GM21447 (cell line): Measurements from ENCODE around the gene PDE3A.
"Not testable (repeated sequence)": the region's sequence is repeated elsewhere in the genome, so short reads cannot be mapped to it uniquely, and the experiment has no call there.

Source experiments
- ATAC-seq: cut with Tn5 transposase; IDR thresholded peaks from one replicate; pipeline ENCODE4 v1.9.1; 2021; ENCODE audit not compliant: unreplicated experiment

The PDE3A gene

GRCh38 chr12:20368114-20368650 lies at the start of gene PDE3A:
Gene PDE3A, plus strand, starts transcription at chr12:20368537. Its CDS starts 748 bp downstream, at chr12:20369285.
- no peak for ATAC-seq

DNA sequence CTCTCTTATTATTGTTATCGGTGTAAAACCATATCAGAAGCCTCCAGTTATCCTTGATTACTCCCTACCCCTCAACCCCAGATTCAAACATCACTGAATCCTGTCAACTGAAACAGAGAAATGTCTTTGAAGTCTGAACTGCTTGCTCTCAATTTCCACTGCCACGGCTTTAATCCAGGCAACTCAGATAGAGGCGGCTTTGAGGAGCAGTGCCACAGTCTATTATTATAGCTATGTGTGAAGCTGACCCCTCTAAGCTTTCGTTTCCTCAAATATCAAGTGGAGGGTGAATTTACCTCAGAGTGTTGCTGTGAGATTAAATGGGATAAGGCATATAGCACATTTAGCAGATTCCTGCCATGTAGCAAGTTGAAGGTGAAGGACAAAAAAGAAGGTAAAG lies 49.0 kb upstream of the PDE3A start:
- no peak for ATAC-seq

DNA sequence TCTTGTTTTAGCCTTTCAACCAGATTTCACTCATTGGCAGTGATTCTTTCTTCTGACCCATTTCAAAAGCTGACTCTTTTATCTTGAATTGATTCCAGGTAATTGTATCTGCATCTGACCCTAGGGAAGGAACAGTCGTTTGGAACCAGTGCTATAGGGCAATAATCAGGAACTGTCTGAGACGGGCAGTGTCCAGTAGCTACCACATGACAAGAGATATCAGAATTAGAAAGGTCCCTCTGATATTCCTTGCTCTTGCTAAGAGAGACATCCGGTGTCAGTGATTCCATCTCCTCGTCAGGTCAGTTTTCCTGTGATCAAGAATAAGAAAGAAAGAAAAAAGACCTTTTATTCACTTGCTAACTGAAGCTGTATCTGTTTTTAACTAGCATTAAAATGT lies 47.8 kb upstream of the PDE3A start:
- ATAC-seq = no peak

DNA sequence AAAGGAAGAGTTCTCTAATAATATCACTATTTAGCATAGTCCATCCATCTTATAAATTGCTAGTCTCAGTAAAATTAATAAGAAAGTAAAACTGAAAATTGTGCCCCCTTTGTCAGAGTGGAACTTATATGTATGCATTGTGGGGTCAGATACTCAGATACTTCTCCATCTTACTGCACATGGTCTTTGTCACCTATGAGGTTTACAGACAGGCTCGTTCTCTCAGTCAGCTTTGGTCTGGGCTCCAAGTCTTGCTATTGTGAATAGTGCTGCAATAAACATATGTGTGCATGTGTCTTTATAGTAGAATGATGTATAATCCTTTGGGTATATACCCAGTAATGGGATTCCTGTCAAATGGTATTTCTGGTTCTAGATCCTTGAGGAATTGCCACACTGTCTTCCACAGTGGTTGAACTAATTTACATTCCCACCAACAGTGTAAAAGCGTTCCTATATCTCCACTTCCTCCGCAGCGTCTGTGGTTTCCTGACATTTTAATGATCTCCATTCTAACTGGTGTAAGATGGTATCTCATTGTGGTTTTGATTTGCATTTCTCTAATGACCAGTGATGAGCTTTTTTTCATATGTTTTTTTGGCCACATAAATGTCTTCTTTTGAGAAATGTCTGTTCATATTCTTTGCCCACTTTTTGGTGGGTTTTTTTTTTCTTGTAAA lies 37.4 kb upstream of the PDE3A start:
- ATAC-seq = not testable (repeated sequence)

- no peak for ATAC-seq
Measured at GRCh38 chr12:20339060-20339459, 29.3 kb upstream of the PDE3A start.

DNA sequence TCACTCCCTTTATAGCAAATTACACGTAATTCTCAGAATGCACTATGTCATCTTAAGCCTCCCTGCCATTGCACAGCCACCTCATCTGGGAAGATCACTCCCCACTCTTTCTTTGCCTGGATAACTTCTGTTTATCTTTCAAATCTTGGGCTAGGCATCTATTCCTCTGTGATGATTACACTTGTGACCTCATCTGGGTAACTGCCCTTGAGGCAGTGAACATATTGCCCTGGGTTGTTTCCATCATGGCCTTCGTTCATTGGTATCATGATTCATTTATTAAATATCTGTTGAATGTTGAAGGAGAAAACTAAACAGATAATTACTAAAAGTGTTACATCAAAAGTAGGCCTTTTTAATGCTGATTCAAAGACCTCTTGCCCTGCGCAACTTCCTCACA lies 26.2 kb upstream of the PDE3A start:
- ATAC-seq = no peak

GRCh38 chr12:20345866-20346265 lies 22.5 kb upstream of the PDE3A start:
- ATAC-seq = no peak

DNA sequence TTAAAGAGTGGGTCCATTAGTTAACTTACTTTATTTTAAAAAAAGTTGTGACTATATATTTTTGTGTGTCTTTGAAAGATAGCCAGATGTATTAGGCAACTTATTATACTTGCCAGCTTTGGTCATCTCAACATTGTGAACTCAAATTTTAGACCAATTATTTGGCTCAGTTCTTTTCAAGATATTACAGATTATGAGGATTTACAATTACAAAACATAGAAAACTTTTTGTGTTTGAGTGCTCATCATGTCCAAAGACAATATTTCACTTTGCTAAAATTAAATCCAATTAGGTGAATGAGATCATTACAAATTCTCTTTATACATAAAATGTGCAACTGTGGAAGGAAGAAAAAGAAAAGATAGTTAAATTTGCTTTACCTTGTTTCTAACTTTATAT lies 18.3 kb upstream of the PDE3A start:
- ATAC-seq = no peak

- no peak for ATAC-seq
Measured at GRCh38 chr12:20350495-20350894, 17.8 kb upstream of the PDE3A start.

DNA sequence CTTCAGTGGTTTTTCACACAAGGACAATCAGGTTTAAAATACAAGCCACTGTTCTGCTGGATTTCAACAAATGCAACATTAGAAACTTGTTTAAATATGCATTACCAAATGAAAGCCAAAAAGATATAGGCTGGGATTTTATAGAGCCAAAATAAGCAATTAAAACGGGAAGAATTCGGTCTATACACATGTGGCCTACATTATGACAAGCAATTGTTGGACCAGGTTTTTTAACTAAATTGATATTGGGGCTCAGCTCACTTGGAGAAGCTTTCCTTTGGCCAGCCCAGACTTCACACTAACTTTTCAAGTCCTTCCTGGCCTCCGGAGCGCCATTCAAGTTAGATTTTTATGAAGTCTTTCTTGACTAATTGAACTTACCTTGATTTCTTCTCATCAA lies 16.9 kb upstream of the PDE3A start:
- ATAC-seq = no peak

DNA sequence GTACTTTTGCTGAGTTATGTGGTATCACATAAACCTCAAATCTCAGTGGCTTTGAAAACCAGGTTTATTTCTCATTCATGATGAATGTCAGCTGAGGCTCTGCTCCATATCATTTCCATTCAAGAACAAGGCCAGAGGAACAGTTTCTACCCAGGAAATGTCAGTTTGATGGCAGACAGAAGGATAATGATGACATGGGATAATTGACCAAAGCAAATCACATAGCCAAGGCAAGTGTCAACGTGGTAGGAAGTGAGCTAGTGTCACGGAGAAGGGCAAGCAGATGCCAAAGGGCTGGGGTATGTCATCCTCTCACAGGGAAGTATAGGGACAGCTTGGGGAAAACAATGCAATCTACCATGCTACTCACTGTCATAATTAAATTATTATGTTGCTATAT lies 12.3 kb upstream of the PDE3A start:
- no peak for ATAC-seq

DNA sequence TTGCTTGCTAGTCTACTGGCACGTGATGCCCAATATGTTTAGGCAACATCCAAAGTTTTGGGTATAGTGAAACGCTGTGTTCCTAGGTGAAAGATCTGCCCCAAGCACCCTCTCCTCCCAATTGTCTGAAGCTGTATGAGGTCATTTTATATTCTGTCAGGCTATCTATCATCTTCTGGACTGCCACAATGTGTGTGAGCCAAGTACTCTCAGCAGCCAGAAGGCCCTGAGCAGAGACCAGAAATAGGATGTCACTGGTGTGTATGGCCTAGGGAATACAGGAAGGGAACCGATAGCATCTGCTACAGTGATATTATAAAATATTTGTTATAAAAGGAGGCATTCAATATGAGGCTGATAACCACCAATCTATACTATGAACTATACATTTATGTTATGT lies 7.9 kb upstream of the PDE3A start:
- ATAC-seq = no peak

DNA sequence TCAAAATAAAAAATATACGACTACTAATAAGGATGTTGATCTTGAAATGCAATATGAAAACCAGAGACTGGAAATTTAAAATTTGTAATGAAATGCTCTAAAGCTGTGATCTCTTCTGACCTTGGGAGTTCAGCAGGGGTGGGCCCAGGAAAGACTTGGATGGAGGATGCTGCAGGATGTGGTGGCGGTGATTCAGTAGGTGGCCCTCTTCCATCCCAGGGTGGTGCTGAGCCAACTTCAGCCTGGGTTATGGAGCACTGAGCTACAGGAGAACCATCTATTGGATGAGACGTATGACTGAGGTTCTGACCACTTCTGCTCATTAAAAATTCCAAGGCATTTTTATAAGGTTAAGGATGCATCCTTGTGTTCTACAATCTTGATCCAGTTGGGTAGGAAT lies 6.9 kb upstream of the PDE3A start:
- ATAC-seq = no peak

GRCh38 chr12:20364501-20364900 lies 3.8 kb upstream of the PDE3A start:
- ATAC-seq = no peak

DNA sequence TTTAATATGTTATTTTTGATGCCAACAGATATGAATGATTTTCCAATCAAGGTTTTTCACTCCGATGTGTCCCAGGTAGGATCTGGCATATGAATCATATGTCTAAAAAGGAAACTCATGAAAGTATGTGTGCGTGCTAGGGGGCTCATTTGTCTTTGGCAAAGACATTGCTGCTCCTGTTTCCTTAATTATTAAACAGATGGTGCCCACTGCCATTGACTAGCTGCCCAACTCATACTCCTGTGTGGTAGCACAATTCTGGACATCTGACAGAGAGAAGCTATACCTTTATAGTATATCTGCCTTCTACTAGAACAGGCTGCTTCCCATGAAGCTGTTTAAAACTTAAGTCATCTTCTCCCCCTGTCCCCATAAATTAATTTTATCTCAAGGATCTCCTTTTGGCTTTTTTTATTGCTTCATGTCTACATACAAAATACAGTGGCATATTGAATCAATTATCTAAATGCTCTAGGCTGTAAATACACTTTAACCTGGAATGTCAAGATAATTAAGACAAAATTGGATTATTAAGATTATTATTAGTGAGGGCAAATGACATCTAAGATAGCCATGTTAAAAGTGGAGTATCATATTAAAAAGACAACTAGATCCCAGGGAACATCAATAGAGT lies 1.4 kb upstream of the PDE3A start:
- no peak for ATAC-seq

DNA sequence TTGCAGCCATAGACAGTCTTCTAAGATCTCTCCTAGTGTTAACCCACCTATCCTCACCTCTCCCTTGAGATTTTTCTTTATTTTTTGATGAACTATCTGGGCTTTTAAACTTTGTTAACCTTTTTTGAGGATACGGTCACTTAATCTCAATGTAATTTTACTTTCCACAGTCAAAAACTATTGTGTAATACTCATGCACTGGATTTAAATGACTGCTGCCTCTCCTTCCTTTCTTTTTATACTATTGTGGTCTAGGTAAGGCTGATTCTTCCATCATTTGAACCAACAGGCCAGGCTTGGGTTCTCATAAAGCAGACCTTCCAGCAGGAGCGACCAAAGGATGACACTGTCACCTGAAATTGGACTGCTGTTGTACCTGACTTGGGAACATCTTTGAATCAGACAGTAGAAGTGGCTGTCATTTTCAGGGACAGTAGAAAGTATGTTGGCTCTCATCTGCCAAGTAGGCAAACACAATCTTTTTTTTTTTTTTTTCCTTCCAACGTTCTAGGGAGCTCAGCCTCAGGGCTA lies 689 bp upstream of the PDE3A start:
- no peak for ATAC-seq

DNA sequence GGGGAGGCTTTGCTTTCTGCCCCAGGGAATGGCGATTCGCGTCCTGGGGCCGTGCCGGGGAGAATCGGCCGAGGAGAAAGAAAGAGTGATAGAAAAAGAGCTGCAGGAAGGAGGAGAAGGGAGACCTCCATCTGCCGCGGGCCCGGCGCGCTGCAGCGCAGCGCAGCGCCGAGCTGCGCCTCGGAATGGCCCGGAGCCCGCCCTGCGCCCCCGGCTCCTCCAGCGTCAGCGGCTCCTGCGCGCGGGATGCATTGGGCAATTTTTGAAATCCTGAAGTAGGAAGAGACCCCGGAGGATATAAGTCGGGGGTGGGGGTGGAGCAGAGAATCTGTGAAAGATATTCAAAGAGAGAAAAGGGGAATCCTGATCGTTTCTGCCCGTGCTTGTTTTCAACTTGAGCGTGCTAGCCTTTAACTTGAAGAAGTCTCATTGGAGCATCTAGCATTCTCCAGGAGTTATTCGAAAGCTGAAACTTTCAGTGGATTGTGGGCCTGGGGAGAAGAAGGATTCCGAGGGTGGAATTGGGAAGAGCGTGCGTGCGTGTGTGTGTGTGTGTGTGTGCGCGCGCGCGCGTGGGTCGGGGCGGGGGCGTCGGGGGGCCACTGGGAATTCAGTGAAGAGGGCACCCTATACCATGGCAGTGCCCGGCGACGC lies 441 bp downstream of the PDE3A start:
- ATAC-seq = no peak

GRCh38 chr12:20369305-20370013 lies 1.1 kb downstream of the PDE3A start:
- ATAC-seq = no peak

DNA sequence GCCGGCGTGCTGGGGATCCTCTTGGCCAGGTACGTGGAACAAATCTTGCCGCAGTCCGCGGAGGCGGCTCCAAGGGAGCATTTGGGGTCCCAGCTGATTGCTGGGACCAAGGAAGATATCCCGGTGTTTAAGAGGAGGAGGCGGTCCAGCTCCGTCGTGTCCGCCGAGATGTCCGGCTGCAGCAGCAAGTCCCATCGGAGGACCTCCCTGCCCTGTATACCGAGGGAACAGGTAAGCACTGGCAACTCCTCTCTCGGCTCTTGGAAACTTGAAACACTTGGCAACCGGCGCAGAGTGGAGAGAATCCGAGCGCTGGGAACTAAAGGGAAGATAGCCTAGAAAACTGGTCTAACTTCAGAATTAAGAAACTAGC lies 1.7 kb downstream of the PDE3A start:
- no peak for ATAC-seq

- ATAC-seq = no peak
Measured at GRCh38 chr12:20370866-20371519, 2.7 kb downstream of the PDE3A start.
